ENCODE measurements around the gene MYO1D. TPM values are rescaled to one million over a fixed set of nuclear protein-coding genes. Genes with fewer than 3 reads are reported as not detected.
A peak's percentile ranks its signal among the peaks of the same experiment; 100 is the strongest.

The MYO1D gene
- total RNA-seq, 1 donor, result 94.0 TPM

- no peak for TF ChIP-seq CTCF (IDR thresholded peaks at IDR 0.05; ENCODE audit: insufficient read depth, low read length)
- no peak for DNase-seq (ENCODE audit: low read depth)
- no peak overlapping the region for H3K4me3 ChIP-seq (ENCODE audit: low read depth, low read length)
Observed at GRCh38 chr17:32833076-32833475, 43.8 kb downstream of the MYO1D start.

GRCh38 chr17:32831627-32832243 lies 45.2 kb downstream of the MYO1D start:
- TF ChIP-seq CTCF (IDR thresholded peaks at IDR 0.05; ENCODE audit: insufficient read depth, low read length), result no peak
- DNase-seq (ENCODE audit: low read depth), result no peak

GRCh38 chr17:32831223-32831622 lies 45.7 kb downstream of the MYO1D start:
- no peak for DNase-seq (ENCODE audit: low read depth)
- TF ChIP-seq CTCF (IDR thresholded peaks at IDR 0.05; ENCODE audit: insufficient read depth, low read length), result no peak
- H3K4me3 ChIP-seq (ENCODE audit: low read depth, low read length), result no peak overlapping the region

More at GRCh38 chr17:32831627-32832243, 45.2 kb downstream of the MYO1D start:
- H3K4me3 ChIP-seq (ENCODE audit: low read depth, low read length), result no peak overlapping the region

- H3K4me3 ChIP-seq (ENCODE audit: low read depth, low read length), result no peak overlapping the region
- DNase-seq (ENCODE audit: low read depth), result peak; percentile 9
- no peak for TF ChIP-seq CTCF (IDR thresholded peaks at IDR 0.05; ENCODE audit: insufficient read depth, low read length)
Observed at GRCh38 chr17:32828822-32829221, 48.1 kb downstream of the MYO1D start.

GRCh38 chr17:32827227-32827626 lies 49.7 kb downstream of the MYO1D start:
- DNase-seq (ENCODE audit: low read depth), result no peak
- TF ChIP-seq CTCF (IDR thresholded peaks at IDR 0.05; ENCODE audit: insufficient read depth, low read length), result no peak
- H3K4me3 ChIP-seq (ENCODE audit: low read depth, low read length), result no peak overlapping the region

- DNase-seq (ENCODE audit: low read depth), result no peak
- no peak for TF ChIP-seq CTCF (IDR thresholded peaks at IDR 0.05; ENCODE audit: insufficient read depth, low read length)
- H3K4me3 ChIP-seq (ENCODE audit: low read depth, low read length), result no peak overlapping the region
Observed at GRCh38 chr17:32826076-32826475, 50.8 kb downstream of the MYO1D start.

GRCh38 chr17:32824334-32824733 lies 52.6 kb downstream of the MYO1D start:
- no peak for TF ChIP-seq CTCF (IDR thresholded peaks at IDR 0.05; ENCODE audit: insufficient read depth, low read length)
- no peak for DNase-seq (ENCODE audit: low read depth)

More at GRCh38 chr17:32824334-32824733, 52.6 kb downstream of the MYO1D start:
- H3K4me3 ChIP-seq (ENCODE audit: low read depth, low read length), result no peak overlapping the region
